ENCODE results near the gene NEIL3. TPM values are rescaled to one million over a fixed set of nuclear protein-coding genes. Genes with fewer than 3 reads are reported as not detected.

Gene NEIL3
- total and polyA plus RNA-seq, 2 donors (not counting 1 experiment from before 2014, with no cell fraction given): 0.15 TPM; not detected in 1

DNA sequence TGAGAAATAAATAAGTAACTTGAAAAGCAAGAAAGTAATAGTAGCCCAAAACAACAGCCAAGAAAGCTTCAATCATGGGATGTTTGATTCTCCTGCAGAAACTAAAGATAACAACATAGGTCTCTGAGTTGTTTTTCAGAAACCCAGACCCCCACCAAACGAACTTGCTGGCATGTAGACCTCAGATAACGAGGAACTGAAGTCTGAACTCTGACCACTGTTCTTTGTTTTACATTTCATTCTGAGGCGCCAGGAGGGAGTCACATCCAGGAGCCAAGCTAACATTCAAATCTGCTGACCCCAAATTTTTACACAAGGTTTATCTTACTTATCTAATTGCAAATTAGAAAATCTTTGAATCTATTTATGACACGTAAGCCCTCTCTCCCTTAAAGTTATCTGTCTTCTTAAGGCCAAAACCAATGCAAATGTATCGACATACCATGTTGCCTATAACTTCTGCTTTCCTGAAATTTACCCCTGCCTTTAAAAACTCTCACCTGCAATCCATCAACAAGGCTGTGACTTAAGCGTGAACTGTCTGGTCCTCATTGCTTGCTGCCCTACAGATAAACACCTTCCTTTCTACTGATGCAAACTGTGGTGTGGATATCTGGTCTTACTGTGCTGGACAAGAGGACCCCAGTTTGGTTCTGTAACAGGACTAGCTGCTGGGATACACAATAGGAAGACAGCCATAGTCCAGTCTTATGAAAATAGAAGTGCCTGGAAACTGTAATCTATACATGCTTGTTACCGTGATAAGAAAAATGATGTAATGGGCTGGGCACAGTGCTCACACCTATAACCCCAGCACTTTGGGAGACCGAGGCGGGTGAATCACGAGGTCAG lies 37.5 kb upstream of the NEIL3 start:
- intact Hi-C loops (cut with micrococcal nuclease): no loop called here
- H3K4me1 Mint-ChIP-seq: no peaks in the 10 kb centered on the region
- Histone ChIP-seq H3K27me3 (replicated peaks in 1 of 4; ENCODE audit: control extremely low read depth in 1 of 4, control insufficient read depth in 3 of 4, insufficient read depth in 4 of 4, low read length in 3 of 4) (no peaks in the 10 kb centered on the region), H3K4me1 (ENCODE audit: control insufficient read depth in 2 of 2, insufficient read depth in 2 of 2, low read length in 2 of 2) (no peaks in the 10 kb centered on the region), H3K9me3 (ENCODE audit: control extremely low read depth in 1 of 3, control insufficient read depth in 2 of 3, insufficient read depth in 1 of 3, low read length in 2 of 3) (peaks cover 0 to 2% (median 0%) of the 10 kb centered on the region in 3 donors), H3K4me3 (ENCODE audit: control extremely low read depth in 1 of 5, extremely low read depth in 1 of 5, insufficient read depth in 1 of 5, low read depth in 2 of 5, low read length in 4 of 5) (no peak overlapping the region), H2AFZ (ENCODE audit: insufficient read depth, low read depth, low read length, poor library complexity, severe bottlenecking) (no peak overlapping the region), H4K20me1 (ENCODE audit: control insufficient read depth, insufficient read depth, low read length, poor library complexity, severe bottlenecking) (no peaks in the 10 kb centered on the region), H3K36me3 (replicated peaks in 1 of 2; ENCODE audit: control extremely low read depth in 1 of 2, control insufficient read depth in 1 of 2, extremely low read depth in 1 of 2, insufficient read depth in 2 of 2, low read length in 1 of 2) (no peaks in the 10 kb centered on the region), H3K79me2 (ENCODE audit: control insufficient read depth, insufficient read depth, low read length) (no peaks in the 10 kb centered on the region), H3K9ac (ENCODE audit: low read length) (no peak overlapping the region), H3K27ac (ENCODE audit: low read length in 2 of 2) (no peak overlapping the region), H3K4me2 (replicated peaks; ENCODE audit: low read depth, low read length, poor library complexity, severe bottlenecking) (no peak overlapping the region)
- no peaks in the 10 kb centered on the region for H3K9me3 Mint-ChIP-seq (ENCODE audit: insufficient read depth)
- POLR2A ChIA-PET: no interaction called here
- WGBS (ENCODE audit: insufficient coverage): 89% methylated on average over 5 of the region's 10 CpGs
- ATAC-seq (ENCODE audit: low read depth) (no peak), DNase-seq (no peak)
- no peak overlapping the region for H3K4me3 Mint-ChIP-seq
- no peak overlapping the region for H3K27ac Mint-ChIP-seq
- CTCF ChIA-PET: no interaction called here
- peaks cover 3% of the 10 kb centered on the region for H3K27me3 Mint-ChIP-seq
- TF ChIP-seq EZH2 (IDR thresholded peaks at IDR 0.05; ENCODE audit: borderline replicate concordance, insufficient read depth, low read depth, low read length, poor library complexity, severe bottlenecking): no peak
- TF ChIP-seq, protein P1, sequence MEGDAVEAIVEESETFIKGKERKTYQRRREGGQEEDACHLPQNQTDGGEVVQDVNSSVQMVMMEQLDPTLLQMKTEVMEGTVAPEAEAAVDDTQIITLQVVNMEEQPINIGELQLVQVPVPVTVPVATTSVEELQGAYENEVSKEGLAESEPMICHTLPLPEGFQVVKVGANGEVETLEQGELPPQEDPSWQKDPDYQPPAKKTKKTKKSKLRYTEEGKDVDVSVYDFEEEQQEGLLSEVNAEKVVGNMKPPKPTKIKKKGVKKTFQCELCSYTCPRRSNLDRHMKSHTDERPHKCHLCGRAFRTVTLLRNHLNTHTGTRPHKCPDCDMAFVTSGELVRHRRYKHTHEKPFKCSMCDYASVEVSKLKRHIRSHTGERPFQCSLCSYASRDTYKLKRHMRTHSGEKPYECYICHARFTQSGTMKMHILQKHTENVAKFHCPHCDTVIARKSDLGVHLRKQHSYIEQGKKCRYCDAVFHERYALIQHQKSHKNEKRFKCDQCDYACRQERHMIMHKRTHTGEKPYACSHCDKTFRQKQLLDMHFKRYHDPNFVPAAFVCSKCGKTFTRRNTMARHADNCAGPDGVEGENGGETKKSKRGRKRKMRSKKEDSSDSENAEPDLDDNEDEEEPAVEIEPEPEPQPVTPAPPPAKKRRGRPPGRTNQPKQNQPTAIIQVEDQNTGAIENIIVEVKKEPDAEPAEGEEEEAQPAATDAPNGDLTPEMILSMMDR (IDR thresholded peaks at IDR 0.05): no peak

DNA sequence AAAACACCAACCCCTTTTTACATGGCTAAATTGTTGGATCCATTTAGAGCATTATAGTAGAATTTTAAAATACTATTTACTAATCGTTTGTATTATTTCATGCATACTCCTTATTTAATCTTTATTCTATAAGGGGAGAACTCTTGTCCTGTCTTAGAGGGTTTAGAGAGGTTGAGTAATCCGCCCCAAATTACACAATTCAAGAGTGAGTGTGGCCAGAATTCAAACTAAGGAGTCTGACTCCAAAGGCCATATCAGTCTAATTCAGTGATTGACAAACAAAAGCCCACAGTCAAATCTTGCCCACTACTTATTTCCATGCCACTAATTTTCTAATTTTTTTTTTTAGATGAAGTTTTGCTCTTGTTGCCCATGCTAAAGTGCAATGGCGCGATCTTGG lies 33.7 kb upstream of the NEIL3 start:
- Histone ChIP-seq H3K4me3 (ENCODE audit: control extremely low read depth in 1 of 5, extremely low read depth in 1 of 5, insufficient read depth in 1 of 5, low read depth in 2 of 5, low read length in 4 of 5) (no peak overlapping the region), H3K4me1 (ENCODE audit: control insufficient read depth in 2 of 2, insufficient read depth in 2 of 2, low read length in 2 of 2) (no peaks in the 10 kb centered on the region), H3K36me3 (replicated peaks in 1 of 2; ENCODE audit: control extremely low read depth in 1 of 2, control insufficient read depth in 1 of 2, extremely low read depth in 1 of 2, insufficient read depth in 2 of 2, low read length in 1 of 2) (no peaks in the 10 kb centered on the region), H3K9me3 (ENCODE audit: control extremely low read depth in 1 of 3, control insufficient read depth in 2 of 3, insufficient read depth in 1 of 3, low read length in 2 of 3) (peaks cover 0 to 2% (median 0%) of the 10 kb centered on the region in 3 donors), H3K79me2 (ENCODE audit: control insufficient read depth, insufficient read depth, low read length) (no peaks in the 10 kb centered on the region), H3K9ac (ENCODE audit: low read length) (no peak overlapping the region), H2AFZ (ENCODE audit: insufficient read depth, low read depth, low read length, poor library complexity, severe bottlenecking) (no peak overlapping the region), H4K20me1 (ENCODE audit: control insufficient read depth, insufficient read depth, low read length, poor library complexity, severe bottlenecking) (no peaks in the 10 kb centered on the region), H3K27ac (ENCODE audit: low read length in 2 of 2) (no peak overlapping the region), H3K4me2 (replicated peaks; ENCODE audit: low read depth, low read length, poor library complexity, severe bottlenecking) (no peak overlapping the region), H3K27me3 (replicated peaks in 1 of 4; ENCODE audit: control extremely low read depth in 1 of 4, control insufficient read depth in 3 of 4, insufficient read depth in 4 of 4, low read length in 3 of 4) (no peaks in the 10 kb centered on the region)
- WGBS (ENCODE audit: insufficient coverage): 100% methylated on average over 2 of the region's 4 CpGs
- intact Hi-C loops (cut with micrococcal nuclease): no loop called here
- ChIA-PET CTCF (no interaction called here), POLR2A (no interaction called here)
- ATAC-seq (ENCODE audit: low read depth) (no peak), DNase-seq (no peak)
- Mint-ChIP-seq H3K27me3 (no peaks in the 10 kb centered on the region), H3K4me3 (no peak overlapping the region), H3K4me1 (no peaks in the 10 kb centered on the region), H3K27ac (no peak overlapping the region), H3K9me3 (ENCODE audit: insufficient read depth) (no peaks in the 10 kb centered on the region)
- TF ChIP-seq, protein P1 (IDR thresholded peaks at IDR 0.05): no peak
- no peak for TF ChIP-seq EZH2 (IDR thresholded peaks at IDR 0.05; ENCODE audit: borderline replicate concordance, insufficient read depth, low read depth, low read length, poor library complexity, severe bottlenecking)
